MM.1S (cell line): ENCODE measurements around the gene HOXB2.

Experiments used
- CTCF ChIP-seq: fragments of 300-600 bp; sonication (generic); IDR thresholded peaks from 2 replicates; pipeline ENCODE4 v1.5.1; 2016; ENCODE audit warnings: antibody characterized with exemption, low read length, mixed read lengths
- EZH2phosphoT487 ChIP-seq: fragments of 300-600 bp; sonication (generic); IDR thresholded peaks from 2 replicates; pipeline ENCODE4 v1.6.1; 2018; ENCODE audit warnings: antibody characterized with exemption, low read length

GRCh38 chr17:48565925-48566710 is 21.2 kb upstream of the HOXB2 start:
- TF ChIP-seq CTCF (no peak), EZH2phosphoT487 (no peak)
